Neural cell (in vitro differentiated cells): ENCODE data around the gene SCAMP5.

ENCODE experiments used
- CTCF ChIP-seq: fragments of 450-650 bp; IDR thresholded peaks from 2 replicates; pipeline ENCODE4 v1.5.1; 2014; ENCODE audit warnings: antibody characterized with exemption, mild to moderate bottlenecking, moderate library complexity; ENCODE audit not compliant: poor library complexity, severe bottlenecking
- RAD21 ChIP-seq: fragments of 450-650 bp; conservative IDR thresholded peaks from 2 replicates; pipeline ENCODE4 v1.6.1; 2014; ENCODE audit warnings: antibody characterized with exemption, mild to moderate bottlenecking, moderate library complexity

- TF ChIP-seq CTCF, result no peak
- TF ChIP-seq RAD21, result no peak
These were observed 74.0 kb downstream of the SCAMP5 start for GRCh38 chr15:75069301-75069925.
